ENCODE data around the gene CDK16.

The CDK16 gene

GRCh38 chrX:47198026-47198686 lies 20.3 kb upstream of the CDK16 start:
- Histone ChIP-seq H3K4me3 (peak overlapping the region in 1 of 2 donors; percentile 7), H3K4me1 (peaks cover 0 to 49% (median 29%) of the 10 kb centered on the region in 4 donors), H3K9me3 (no peaks in the 10 kb centered on the region), H3K27me3 (no peaks in the 10 kb centered on the region), H3K27ac (no peak overlapping the region), H3K36me3 (peaks cover 43 to 53% (median 53%) of the 10 kb centered on the region in 3 donors)
- no peak for TF ChIP-seq CTCF (IDR thresholded peaks at IDR 0.05)
- DNase-seq, result no peak
- intact Hi-C loops (cut with DNase I; ENCODE audit: low total_unique reads), result loop anchor here (10.0 kb wide), 1 partner anchor 447 kb away; no protein-coding TSS in a partner anchor

GRCh38 chrX:47198687-47199080 lies 19.8 kb upstream of the CDK16 start:
- Histone ChIP-seq H3K4me3 (no peak overlapping the region), H3K4me1 (peaks cover 0 to 46% (median 29%) of the 10 kb centered on the region in 4 donors), H3K36me3 (peaks cover 46 to 59% (median 58%) of the 10 kb centered on the region in 3 donors), H3K27ac (no peak overlapping the region), H3K9me3 (no peaks in the 10 kb centered on the region), H3K27me3 (no peaks in the 10 kb centered on the region)
- intact Hi-C loops (cut with DNase I; ENCODE audit: low total_unique reads), result loop anchor here (10.0 kb wide), 1 partner anchor 446 kb away; no protein-coding TSS in a partner anchor
- no peak for TF ChIP-seq CTCF (IDR thresholded peaks at IDR 0.05)
- no peak for DNase-seq

- Histone ChIP-seq H3K4me3 (no peak overlapping the region), H3K36me3 (peaks cover 49 to 64% (median 62%) of the 10 kb centered on the region in 3 donors), H3K27ac (no peak overlapping the region), H3K4me1 (peaks cover 0 to 44% (median 29%) of the 10 kb centered on the region in 4 donors), H3K27me3 (no peaks in the 10 kb centered on the region), H3K9me3 (no peaks in the 10 kb centered on the region)
- no peak for TF ChIP-seq CTCF (IDR thresholded peaks at IDR 0.05)
- intact Hi-C loops (cut with DNase I; ENCODE audit: low total_unique reads), result loop anchor here (10.0 kb wide), 1 partner anchor 446 kb away; no protein-coding TSS in a partner anchor
- no peak for DNase-seq
Measured at GRCh38 chrX:47199286-47199685, 19.2 kb upstream of the CDK16 start.

GRCh38 chrX:47200385-47201150 lies 17.9 kb upstream of the CDK16 start:
- peak in 1 of 2 donors; percentile 46 for DNase-seq
- intact Hi-C loops (cut with DNase I; ENCODE audit: low total_unique reads), result no loop called here
- Histone ChIP-seq H3K27ac (no peak overlapping the region), H3K4me3 (no peak overlapping the region), H3K4me1 (peaks cover 0 to 32% (median 21%) of the 10 kb centered on the region in 4 donors), H3K9me3 (no peaks in the 10 kb centered on the region), H3K27me3 (no peaks in the 10 kb centered on the region), H3K36me3 (peaks cover 52 to 77% (median 75%) of the 10 kb centered on the region in 3 donors)
- no peak for TF ChIP-seq CTCF (IDR thresholded peaks at IDR 0.05)

- intact Hi-C loops (cut with DNase I; ENCODE audit: low total_unique reads), result no loop called here
- H3K36me3 ChIP-seq, result peaks cover 59 to 85% (median 84%) of the 10 kb centered on the region in 3 donors
Measured at GRCh38 chrX:47201345-47201944, 17.0 kb upstream of the CDK16 start.

More at GRCh38 chrX:47201345-47201944, 17.0 kb upstream of the CDK16 start:
- TF ChIP-seq CTCF (IDR thresholded peaks at IDR 0.05), result no peak
- Histone ChIP-seq H3K27me3 (no peaks in the 10 kb centered on the region), H3K9me3 (no peaks in the 10 kb centered on the region), H3K4me3 (no peak overlapping the region), H3K27ac (no peak overlapping the region), H3K4me1 (peaks cover 0 to 23% (median 13%) of the 10 kb centered on the region in 4 donors)
- no peak for DNase-seq

All from tibial artery (tissue), 4 donors.